ENCODE data around the gene NAP1L2. TPM values are rescaled to one million over a fixed set of nuclear protein-coding genes. Genes with fewer than 3 reads are reported as not detected.

The NAP1L2 gene
- total RNA-seq, result 0.12 TPM in 1 of 2 replicates, not detected in the other

GRCh38 chrX:73214426-73215094 lies at the start of gene NAP1L2:
TSS of gene NAP1L2 (minus strand) at chrX:73214851. CDS start at chrX:73214492, 359 bp downstream.

Other genes starting within 250 kb of the NAP1L2 start
- gene PABPC1L2B, start 211.9 kb downstream of the NAP1L2 start, total RNA-seq, result not detected in 2 replicates
- gene PABPC1L2A, start 135.3 kb downstream of the NAP1L2 start, total RNA-seq, result not detected in 2 replicates
- gene CDX4, start 232.2 kb upstream of the NAP1L2 start, total RNA-seq, result not detected in 2 replicates

Measured in cardiac ventricle fibroblast (primary cell).